Measurements from ENCODE around the gene TNFSF4. TPM values are rescaled to one million over a fixed set of nuclear protein-coding genes. Genes with fewer than 3 reads are reported as not detected.

The TNFSF4 gene, protein sequence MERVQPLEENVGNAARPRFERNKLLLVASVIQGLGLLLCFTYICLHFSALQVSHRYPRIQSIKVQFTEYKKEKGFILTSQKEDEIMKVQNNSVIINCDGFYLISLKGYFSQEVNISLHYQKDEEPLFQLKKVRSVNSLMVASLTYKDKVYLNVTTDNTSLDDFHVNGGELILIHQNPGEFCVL
- 0.03 to 0.09 TPM (median 0.08 TPM) in 5 replicates for total RNA-seq (2022; extraction: Qiagen RNA extraction)

DNA sequence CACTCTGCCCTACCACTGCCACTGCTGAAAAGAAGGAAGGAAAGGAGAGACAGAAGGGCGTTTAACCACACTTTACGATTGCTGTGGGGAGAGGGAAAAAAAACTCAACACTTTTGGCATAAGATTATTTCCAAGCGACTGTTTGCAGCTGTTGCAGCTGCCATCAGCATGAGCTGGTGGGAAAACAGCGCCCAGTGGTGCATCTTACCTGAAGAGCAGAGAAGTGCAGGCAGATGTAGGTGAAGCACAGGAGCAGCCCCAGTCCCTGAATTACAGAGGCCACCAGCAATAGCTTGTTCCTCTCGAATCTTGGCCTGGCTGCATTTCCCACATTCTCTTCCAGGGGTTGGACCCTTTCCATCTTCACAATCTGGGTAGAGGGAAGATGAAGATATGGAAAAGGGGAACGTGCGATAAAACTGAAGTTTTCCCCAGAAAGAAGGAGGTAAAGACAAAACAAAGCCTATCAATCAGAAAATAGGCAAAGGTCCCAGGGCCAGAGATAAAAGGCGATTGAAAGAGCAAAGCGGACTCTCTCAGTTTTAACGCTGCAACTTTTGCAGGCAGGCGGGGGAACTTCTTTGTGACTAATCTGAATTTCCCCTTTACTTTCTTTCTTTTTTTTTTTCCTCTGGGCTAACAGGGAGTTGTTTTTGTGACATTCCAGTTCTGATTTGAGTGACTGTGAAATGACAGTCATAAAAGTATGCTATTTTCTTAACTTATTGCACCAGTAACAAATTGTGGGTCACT lies at the start of gene TNFSF4:
Gene TNFSF4 (minus strand): TSS at position 516 of the 753 bp plus-strand sequence. CDS start 155 bp downstream, at position 361.

Other genes with a start within 250 kb of the TNFSF4 start
- not detected in 5 replicates for gene TNFSF18, start 156.4 kb downstream of the TNFSF4 start, total RNA-seq (2022; extraction: Qiagen RNA extraction)